Activated CD8-positive, alpha-beta memory T cell treated with anti-CD3 and anti-CD28 coated beads, Interleukin-2, amount 50 U/mL, for 1 hour (primary cell): ENCODE measurements around the gene TMEM245.
"Not testable (repeated sequence)": the region's sequence is repeated elsewhere in the genome, so short reads cannot be mapped to it uniquely, and the experiment has no call there.

Experiments
- DNase-seq: peaks from one replicate; pipeline ENCODE4 v3.0.0-alpha.2; 2020; ENCODE audit errors: extremely low read depth

TMEM245 gene

GRCh38 chr9:108996643-108997042 lies 123.1 kb downstream of the TMEM245 start:
- DNase-seq, result no peak

DNA sequence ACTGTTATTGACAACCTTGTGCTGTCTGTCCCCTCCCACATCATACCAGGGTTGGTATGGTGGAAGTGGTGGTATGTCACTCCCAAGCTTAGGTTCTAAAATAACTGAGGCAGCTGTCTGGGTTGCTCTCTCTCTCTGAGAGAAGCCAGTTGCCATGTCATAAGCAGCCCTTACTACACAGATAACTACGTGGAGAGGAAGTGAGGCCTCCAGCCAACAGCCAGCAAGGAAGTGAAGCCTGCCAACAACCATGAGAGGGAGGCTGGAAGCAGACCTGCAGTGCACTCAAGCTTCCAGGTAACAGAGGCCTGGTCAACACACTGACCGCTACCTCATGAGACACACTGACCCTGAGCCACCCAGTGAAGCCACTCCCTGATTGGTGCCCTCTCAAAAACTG lies 125.1 kb downstream of the TMEM245 start:
- no peak for DNase-seq

DNA sequence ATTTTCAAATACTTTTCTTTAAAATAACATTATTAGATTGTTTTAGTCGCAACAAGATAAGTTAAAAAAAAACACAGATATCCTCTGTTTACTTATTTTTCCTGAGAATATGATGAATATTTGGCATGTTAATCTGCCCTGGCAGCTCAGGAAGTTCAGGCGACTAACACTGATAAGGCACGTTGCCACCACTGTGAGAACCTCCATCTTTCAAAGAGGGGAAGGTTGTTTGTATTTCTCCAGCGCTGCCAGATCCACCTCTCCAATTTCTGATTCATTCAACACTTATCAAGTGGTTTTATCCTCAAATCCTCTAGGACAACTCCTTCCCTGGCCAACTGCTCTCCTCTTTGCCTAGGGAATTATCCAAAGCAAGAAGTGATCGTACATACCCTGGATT lies 128.3 kb downstream of the TMEM245 start:
- no peak for DNase-seq

DNA sequence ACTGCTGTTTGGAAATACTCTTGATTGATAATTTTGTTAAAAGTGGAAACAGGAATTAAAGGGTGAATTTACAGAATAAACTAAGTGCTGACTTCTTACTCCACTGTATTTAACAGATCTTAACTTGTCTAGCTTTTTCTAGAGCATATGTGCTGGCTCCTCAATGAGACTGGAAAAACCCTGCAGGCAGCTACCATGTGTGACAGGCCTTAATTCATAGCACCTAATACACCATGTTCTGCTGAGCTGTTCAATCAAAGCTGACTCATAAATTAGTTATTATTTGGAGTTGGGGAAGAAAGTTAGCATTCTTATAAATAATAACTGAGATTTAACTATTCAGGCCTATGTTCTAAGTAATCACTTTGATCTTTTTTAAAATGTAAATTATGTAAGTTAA lies 135.9 kb downstream of the TMEM245 start:
- no peak for DNase-seq

GRCh38 chr9:108980893-108981292 lies 138.9 kb downstream of the TMEM245 start:
- no peak for DNase-seq

- DNase-seq, result no peak
Observed at GRCh38 chr9:108978205-108978604, 141.5 kb downstream of the TMEM245 start.

DNA sequence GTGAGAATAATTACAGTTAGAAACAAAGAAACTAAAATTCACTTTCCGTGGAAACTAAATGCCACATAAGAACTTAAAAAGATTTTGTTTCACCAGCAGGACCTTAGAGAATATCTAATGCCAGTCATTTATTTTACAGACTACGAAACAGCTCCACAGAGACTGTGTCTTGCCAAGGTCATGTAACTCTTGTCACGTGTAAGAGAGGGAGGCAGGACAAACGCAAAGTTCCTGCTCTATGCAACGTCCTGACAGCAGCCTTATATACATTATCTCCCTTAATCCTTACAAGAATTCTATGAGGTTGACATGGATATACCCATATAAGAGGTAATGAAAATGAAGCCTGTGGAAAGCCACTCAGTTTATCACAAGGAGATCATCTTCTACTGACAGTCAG lies 145.9 kb downstream of the TMEM245 start:
- no peak for DNase-seq

GRCh38 chr9:108972626-108973209 lies 147.0 kb downstream of the TMEM245 start:
- DNase-seq, result no peak

DNA sequence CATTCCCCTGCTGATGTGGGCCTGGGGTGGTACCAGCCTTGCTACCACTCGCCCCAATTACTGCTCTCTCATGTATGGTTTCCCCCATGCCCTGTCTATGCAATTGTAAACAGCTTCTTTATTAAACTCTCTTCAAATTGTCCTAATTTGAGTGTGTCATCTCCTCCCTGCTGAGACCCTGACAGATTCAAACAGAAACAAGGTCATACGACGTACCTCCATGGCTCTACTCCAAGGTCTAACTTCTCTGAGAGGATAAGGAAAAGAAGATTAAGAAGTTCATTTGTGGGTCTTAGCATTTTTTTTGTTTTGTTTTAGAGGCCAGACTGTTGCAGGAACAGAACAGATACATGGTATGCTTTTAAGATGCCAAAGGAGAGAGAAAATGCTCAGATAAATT lies 147.6 kb downstream of the TMEM245 start:
- DNase-seq, result no peak

- DNase-seq, result not testable (repeated sequence)
Observed at GRCh38 chr9:108971392-108971791, 148.4 kb downstream of the TMEM245 start.

DNA sequence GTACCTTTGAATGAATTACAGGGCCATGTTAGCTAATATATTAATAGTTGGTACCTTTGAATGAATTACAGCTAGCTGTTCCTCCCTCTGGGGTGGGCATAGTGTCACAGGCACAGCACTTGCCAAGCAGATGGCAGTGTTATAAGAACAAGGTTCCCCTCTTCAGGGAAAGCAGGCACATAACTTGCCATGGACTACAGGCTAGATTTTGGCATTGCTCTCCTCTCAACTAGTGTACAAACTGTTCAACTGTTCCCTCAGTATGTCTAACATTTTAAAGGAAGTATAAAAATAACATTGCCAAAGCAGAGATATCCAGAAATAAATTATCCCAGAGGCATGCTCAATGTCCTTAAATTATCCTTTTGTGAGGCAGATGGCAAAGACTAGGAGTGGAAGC lies 151.8 kb downstream of the TMEM245 start:
- no peak for DNase-seq
